RWPE1 (cell line): ENCODE measurements around the gene PTK7.

Experiments
- CTCF ChIA-PET: fragments of 350-600 bp; sonication (Branson Sonifier 250); formaldehyde crosslinking; extraction: SDS; loops from one replicate; lab custom pipeline; 2021; lab: Yijun Ruan, JAX
- POLR2A ChIA-PET: fragments of 400-600 bp; formaldehyde crosslinking; extraction: SDS; loops from one replicate; lab custom pipeline; 2020; ENCODE audit warnings: antibody characterized with exemption; ENCODE audit not compliant: low non-redundant PET; lab: Yijun Ruan, JAX
- DNase-seq: peaks from one replicate; pipeline ENCODE4 v3.0.0; 2012; ENCODE audit warnings: low spot score
- H3K27ac ChIP-seq: fragments of 450-650 bp; 2 replicates; pipeline ENCODE4 v1.5.1; 2017
- CTCF ChIP-seq: fragments of 450-650 bp; conservative IDR thresholded peaks from 2 replicates; pipeline ENCODE4 v1.5.1; 2017; ENCODE audit warnings: low read depth, mild to moderate bottlenecking

Gene PTK7

GRCh38 chr6:43060034-43060754, 15.9 kb upstream of the PTK7 start:
- ChIA-PET POLR2A (interaction anchor here (0.7 kb wide), 1 partner anchor 81 kb away, joined by 6 read pairs; no protein-coding TSS in a partner anchor), CTCF (interaction anchor here (0.7 to 2.9 kb wide), 2 partner anchors 51 to 83 kb away, joined by 3 to 11 read pairs; no protein-coding TSS in a partner anchor)
- TF ChIP-seq CTCF: no peak
- H3K27ac ChIP-seq: peak overlapping the region; percentile 85
- peak; percentile 44 for DNase-seq

- no peak for TF ChIP-seq CTCF
- peak overlapping the region; percentile 85 for H3K27ac ChIP-seq
- POLR2A ChIA-PET: no interaction called here
- DNase-seq: no peak
- CTCF ChIA-PET: interaction anchor here (0.7 to 2.9 kb wide), 2 partner anchors 36 to 82 kb away, joined by 3 to 11 read pairs; no protein-coding TSS in a partner anchor
These were observed 15.1 kb upstream of the PTK7 start for GRCh38 chr6:43060755-43061633.

DNA sequence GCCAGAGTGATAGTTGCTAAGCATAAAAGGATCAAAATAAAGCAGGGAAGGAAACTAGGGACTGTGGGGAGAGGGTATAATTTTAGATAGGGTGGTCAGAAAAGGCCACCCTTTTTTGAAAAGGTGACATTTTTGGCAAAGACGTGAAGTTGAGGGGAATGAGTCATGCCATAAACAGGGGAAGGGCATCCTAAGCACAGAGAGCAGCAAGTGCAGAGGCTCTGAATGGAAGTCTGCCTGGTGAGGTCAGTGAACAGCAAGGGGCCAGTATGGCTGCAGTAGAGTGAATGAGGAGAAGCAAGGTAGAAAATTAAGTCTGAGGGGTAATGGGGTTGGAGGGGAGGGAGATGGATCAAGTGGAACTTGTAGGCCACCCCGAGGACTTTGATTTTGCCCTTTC, 14.3 kb upstream of the PTK7 start:
- CTCF ChIA-PET: interaction anchor here (2.9 kb wide), 1 partner anchor 81 kb away, joined by 11 read pairs; no protein-coding TSS in a partner anchor
- DNase-seq: no peak
- H3K27ac ChIP-seq: no peak overlapping the region
- TF ChIP-seq CTCF: no peak
- POLR2A ChIA-PET: no interaction called here

DNA sequence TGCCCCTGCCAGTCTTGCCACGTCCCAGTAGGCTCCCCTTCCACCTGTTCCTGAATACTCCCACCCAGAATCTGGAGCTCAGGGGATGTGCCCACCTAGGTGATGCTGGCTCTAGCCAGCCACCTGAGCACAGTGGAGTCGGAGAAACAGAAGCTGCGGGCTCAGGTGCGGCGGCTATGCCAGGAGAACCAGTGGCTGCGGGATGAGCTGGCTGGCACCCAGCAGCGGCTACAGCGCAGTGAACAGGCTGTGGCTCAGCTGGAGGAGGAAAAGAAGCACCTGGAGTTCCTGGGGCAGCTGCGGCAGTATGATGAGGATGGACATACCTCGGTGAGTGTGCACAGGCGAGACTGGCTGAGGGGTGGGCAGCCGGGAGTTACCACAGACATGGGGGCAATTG, 13.3 kb upstream of the PTK7 start:
- CTCF ChIA-PET: interaction anchor here (0.6 to 1.5 kb wide), 2 partner anchors 14 to 81 kb away, joined by 3 to 4 read pairs; no protein-coding TSS in a partner anchor
- no peak for TF ChIP-seq CTCF

GRCh38 chr6:43070028-43070632, 6.0 kb upstream of the PTK7 start:
- peak; percentile 63 for TF ChIP-seq CTCF
- 0 out of 2 replicates have a peak overlapping the region, but pooled peaks have one; percentile 7 for H3K27ac ChIP-seq
- DNase-seq: peak; percentile 63
- CTCF ChIA-PET: interaction anchor here (0.6 to 1.5 kb wide), 3 partner anchors 12 to 60 kb away, joined by 3 to 13 read pairs (median 5); no protein-coding TSS in a partner anchor
- POLR2A ChIA-PET: no interaction called here

More for the DNA sequence above, 13.3 kb upstream of the PTK7 start:
- no peak overlapping the region for H3K27ac ChIP-seq
- DNase-seq: no peak
- POLR2A ChIA-PET: interaction anchor here (0.6 kb wide), 1 partner anchor 9 kb away, joined by 3 read pairs; the partner anchor contains the start of gene CUL7
